Neural cell (in vitro differentiated cells): ENCODE results near the gene GGA2. TPM values are rescaled to one million over a fixed set of nuclear protein-coding genes. Genes with fewer than 3 reads are reported as not detected.
A peak's percentile ranks its signal among the peaks of the same experiment; 100 is the strongest.

ENCODE experiments used
- H2AFZ ChIP-seq: fragments of 200-600, 300-800 bp; sonication (generic), shearing (Covaris generic); 2 replicates; pipeline ENCODE4 v1.6.0; 2014; ENCODE audit warnings: low read depth, mild to moderate bottlenecking, antibody characterized with exemption, low read length, moderate library complexity
- H3F3A ChIP-seq: fragments of 200-600 bp; shearing (Covaris generic); 2 replicates; pipeline ENCODE4 v1.6.1; 2016; ENCODE audit warnings: mild to moderate bottlenecking, moderate library complexity, mixed read lengths, antibody characterized with exemption, low read length; ENCODE audit not compliant: insufficient read depth, poor library complexity, severe bottlenecking
- H3K27ac ChIP-seq: fragments of 200-600, 300-800 bp; sonication (generic), shearing (Covaris generic); 2 replicates; pipeline ENCODE4 v1.5.1; 2014; ENCODE audit warnings: mild to moderate bottlenecking, low read length, moderate library complexity
- H3K27me3 ChIP-seq: fragments of 300-800, 200-600 bp; sonication (generic), shearing (Covaris generic); 2 replicates; pipeline ENCODE4 v1.6.0; 2014; ENCODE audit warnings: mild to moderate bottlenecking, low read depth, low read length, moderate library complexity; ENCODE audit not compliant: insufficient read depth
- H3K36me3 ChIP-seq: fragments of 300-800, 200-600 bp; sonication (generic), shearing (Covaris generic); 2 replicates; pipeline ENCODE4 v1.5.1; 2014; ENCODE audit warnings: mild to moderate bottlenecking, antibody characterized with exemption, low read length, moderate library complexity; ENCODE audit not compliant: insufficient read depth
- H3K4me2 ChIP-seq: fragments of 300-800, 200-600 bp; sonication (generic), shearing (Covaris generic); 2 replicates; pipeline ENCODE4 v1.6.0; 2014; ENCODE audit warnings: mild to moderate bottlenecking, low read length
- H3K4me3 ChIP-seq: fragments of 300-800, 200-600 bp; sonication (generic), shearing (Covaris generic); 2 replicates; pipeline ENCODE4 v1.5.1; 2014; ENCODE audit warnings: mild to moderate bottlenecking, low read length, moderate library complexity
- H3K79me2 ChIP-seq: fragments of 200-600 bp; shearing (Covaris generic); replicated peaks from 2 replicates; pipeline ENCODE4 v1.6.0; 2014; ENCODE audit warnings: mild to moderate bottlenecking, low read length, moderate library complexity; ENCODE audit not compliant: insufficient read depth
- H3K9ac ChIP-seq: fragments of 300-800, 200-600 bp; sonication (generic), shearing (Covaris generic); 2 replicates; pipeline ENCODE4 v1.6.1; 2016; ENCODE audit warnings: mild to moderate bottlenecking, low read length, mixed read lengths
- H3K9me2 ChIP-seq: fragments of 200-600 bp; shearing (Covaris generic); 2 replicates; pipeline ENCODE4 v1.6.1; 2016; ENCODE audit warnings: mild to moderate bottlenecking, low read length, mixed read lengths; ENCODE audit not compliant: insufficient read depth
- H3K9me3 ChIP-seq: fragments of 200-600, 300-800 bp; sonication (generic), shearing (Covaris generic); 2 replicates; pipeline ENCODE4 v1.6.1; 2016; ENCODE audit warnings: mild to moderate bottlenecking, mixed run types, low read length, moderate library complexity, mixed read lengths
- H4K20me1 ChIP-seq: fragments of 200-600 bp; shearing (Covaris generic); 2 replicates; pipeline ENCODE4 v1.6.1; 2016; ENCODE audit warnings: mild to moderate bottlenecking, mixed run types; ENCODE audit not compliant: insufficient read depth
- EP300 ChIP-seq: fragments of 450-650 bp; conservative IDR thresholded peaks from 2 replicates; pipeline ENCODE4 v1.6.1; 2014; ENCODE audit warnings: antibody characterized with exemption, mild to moderate bottlenecking, moderate library complexity; ENCODE audit not compliant: poor library complexity, severe bottlenecking
- EZH2 ChIP-seq: fragments of 200-600, 300-800 bp; shearing (Covaris generic), sonication (generic); IDR thresholded peaks from 2 replicates; pipeline ENCODE4 v1.6.1; 2014; ENCODE audit warnings: antibody characterized with exemption, low read length, borderline replicate concordance, mild to moderate bottlenecking; ENCODE audit not compliant: insufficient read depth, poor library complexity, severe bottlenecking
- MXI1 ChIP-seq: fragments of 450-650 bp; conservative IDR thresholded peaks from 2 replicates; pipeline ENCODE4 v1.6.1; 2014; ENCODE audit warnings: antibody characterized with exemption, mild to moderate bottlenecking; ENCODE audit not compliant: poor library complexity, severe bottlenecking
- POLR2AphosphoS5 ChIP-seq: IDR thresholded peaks from 2 replicates; pipeline ENCODE4 v1.6.1; 2012
- RAD21 ChIP-seq: fragments of 450-650 bp; conservative IDR thresholded peaks from 2 replicates; pipeline ENCODE4 v1.6.1; 2014; ENCODE audit warnings: antibody characterized with exemption, mild to moderate bottlenecking, moderate library complexity
- SMC3 ChIP-seq: fragments of 450-650 bp; conservative IDR thresholded peaks from 2 replicates; pipeline ENCODE4 v1.6.1; 2014; ENCODE audit warnings: antibody characterized with exemption, mild to moderate bottlenecking, moderate library complexity; ENCODE audit not compliant: poor library complexity
- TAF1 ChIP-seq: IDR thresholded peaks from 2 replicates; pipeline ENCODE4 v1.6.1; 2012; ENCODE audit warnings: low read depth
- polyA plus RNA-seq: library from polyadenylated mRNA; depleted of rRNA; stranded (reverse); fragments of >200 nt; gene quantifications from 2 replicates; pipeline ENCODE4 v1.2.3, GENCODE V29; 2014
- TF ChIP-seq, protein P1 (sequence below): fragments of 450-650 bp; IDR thresholded peaks from 2 replicates; pipeline ENCODE4 v1.5.1; 2014; ENCODE audit warnings: antibody characterized with exemption, mild to moderate bottlenecking, moderate library complexity; ENCODE audit not compliant: poor library complexity, severe bottlenecking
- TF ChIP-seq, protein P2 (sequence below): IDR thresholded peaks from 2 replicates; pipeline ENCODE4 v1.6.1; 2012; ENCODE audit warnings: borderline replicate concordance

GGA2 gene
- polyA plus RNA-seq, 1 donor from 2014 or later, result 36.8 TPM

DNA sequence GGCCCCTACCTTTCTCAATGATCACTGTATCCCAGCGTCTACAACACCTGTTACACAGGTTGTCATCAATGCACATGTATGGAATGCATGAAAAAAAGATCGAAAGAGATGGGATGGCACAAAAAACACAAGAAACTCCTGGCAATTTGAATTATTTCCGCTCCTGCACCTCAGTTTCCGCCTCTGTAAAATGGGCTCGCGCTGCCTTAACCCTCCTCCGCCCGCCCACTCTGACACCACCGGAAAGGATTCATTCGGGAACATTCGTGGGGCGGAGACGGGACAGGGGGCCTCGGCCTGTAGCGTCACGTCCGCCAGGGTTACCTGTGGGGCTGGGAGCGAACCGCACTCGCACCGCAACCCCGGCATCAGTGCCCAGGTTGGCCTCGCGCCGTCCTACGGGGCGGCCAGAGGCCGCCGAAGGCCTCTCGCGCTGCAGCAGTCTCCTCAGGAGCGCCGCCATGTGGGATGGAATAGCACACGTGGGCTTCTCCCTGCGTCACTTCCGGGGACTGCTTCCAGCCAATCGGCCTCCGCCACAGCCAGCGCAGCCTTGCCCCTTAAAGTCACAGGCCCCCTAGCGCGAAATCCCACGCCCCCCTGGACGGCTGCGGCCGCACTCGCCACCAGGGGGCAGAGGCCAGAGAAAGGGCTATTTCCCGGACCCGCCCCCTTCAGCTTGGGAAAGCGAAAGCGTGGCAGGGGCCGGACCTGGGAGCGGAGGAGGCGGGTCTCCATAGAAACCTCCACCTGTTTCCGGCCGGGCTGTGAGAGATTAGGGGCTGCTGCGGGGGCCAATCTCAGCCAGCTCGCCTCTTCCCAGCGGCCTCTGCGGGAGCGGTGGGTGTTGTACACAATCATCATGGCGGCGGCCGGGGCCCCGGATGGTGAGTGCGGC, 46.8 kb upstream of the GGA2 start, which contains the start of the genes EARS2 and UBFD1:
Gene EARS2, minus strand, starts transcription at position 470 of the 898 bp plus-strand sequence. Its CDS starts 7 bp downstream, at position 463.
Gene UBFD1, plus strand, starts transcription at position 847 of the 898 bp plus-strand sequence. Its CDS starts 16 bp downstream, at position 863.
- Histone ChIP-seq H2AFZ (peak within 1 kb of the TSS; percentile 36), H3F3A (no peaks in the 10 kb centered on the region)

DNA sequence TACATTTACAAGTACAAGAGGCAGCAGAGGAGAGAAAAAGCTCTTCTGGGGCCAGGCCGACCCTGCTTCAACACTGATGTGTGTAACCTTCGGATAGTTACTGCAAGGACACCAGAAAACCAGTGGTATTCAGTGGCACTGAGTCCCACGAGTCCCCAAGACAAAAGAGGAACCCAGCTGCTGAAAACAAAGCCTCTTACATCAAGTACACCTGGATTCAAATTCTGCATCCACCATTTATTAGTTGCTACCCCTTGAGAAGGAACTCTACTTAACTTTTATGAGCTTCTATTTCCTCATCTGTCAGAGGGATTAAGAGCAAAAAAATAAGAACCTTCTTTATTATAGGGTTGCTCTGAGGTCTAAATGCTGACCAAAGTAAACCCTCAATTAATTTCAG, 44.2 kb upstream of the GGA2 start:
- Histone ChIP-seq H3K27ac (no peak overlapping the region), H3K27me3 (no peaks in the 10 kb centered on the region), H3K9me2 (no peaks in the 10 kb centered on the region), H3K36me3 (no peaks in the 10 kb centered on the region), H2AFZ (no peak overlapping the region), H3K9me3 (no peaks in the 10 kb centered on the region), H3K9ac (no peak overlapping the region), H3K79me2 (peaks cover 16% of the 10 kb centered on the region), H4K20me1 (no peaks in the 10 kb centered on the region), H3K4me2 (no peak overlapping the region), H3F3A (no peaks in the 10 kb centered on the region), H3K4me3 (no peak overlapping the region)
- TF ChIP-seq EP300 (no peak), MXI1 (no peak), SMC3 (no peak), TAF1 (no peak), RAD21 (no peak), EZH2 (no peak), POLR2AphosphoS5 (no peak)
- TF ChIP-seq, protein P1, sequence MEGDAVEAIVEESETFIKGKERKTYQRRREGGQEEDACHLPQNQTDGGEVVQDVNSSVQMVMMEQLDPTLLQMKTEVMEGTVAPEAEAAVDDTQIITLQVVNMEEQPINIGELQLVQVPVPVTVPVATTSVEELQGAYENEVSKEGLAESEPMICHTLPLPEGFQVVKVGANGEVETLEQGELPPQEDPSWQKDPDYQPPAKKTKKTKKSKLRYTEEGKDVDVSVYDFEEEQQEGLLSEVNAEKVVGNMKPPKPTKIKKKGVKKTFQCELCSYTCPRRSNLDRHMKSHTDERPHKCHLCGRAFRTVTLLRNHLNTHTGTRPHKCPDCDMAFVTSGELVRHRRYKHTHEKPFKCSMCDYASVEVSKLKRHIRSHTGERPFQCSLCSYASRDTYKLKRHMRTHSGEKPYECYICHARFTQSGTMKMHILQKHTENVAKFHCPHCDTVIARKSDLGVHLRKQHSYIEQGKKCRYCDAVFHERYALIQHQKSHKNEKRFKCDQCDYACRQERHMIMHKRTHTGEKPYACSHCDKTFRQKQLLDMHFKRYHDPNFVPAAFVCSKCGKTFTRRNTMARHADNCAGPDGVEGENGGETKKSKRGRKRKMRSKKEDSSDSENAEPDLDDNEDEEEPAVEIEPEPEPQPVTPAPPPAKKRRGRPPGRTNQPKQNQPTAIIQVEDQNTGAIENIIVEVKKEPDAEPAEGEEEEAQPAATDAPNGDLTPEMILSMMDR, result no peak

More for the DNA sequence above, 46.8 kb upstream of the GGA2 start, which contains the start of the genes EARS2 and UBFD1:
- Histone ChIP-seq H3K4me3 (peak within 1 kb of the TSS; percentile 78), H3K9ac (peak within 1 kb of the TSS; percentile 88), H3K9me2 (no peaks in the 10 kb centered on the region), H3K79me2 (peaks cover 27% of the 10 kb centered on the region), H3K36me3 (no peaks in the 10 kb centered on the region), H3K27ac (peak within 1 kb of the TSS; percentile 88), H3K27me3 (no peaks in the 10 kb centered on the region), H3K4me2 (peak within 1 kb of the TSS; percentile 88), H3K9me3 (no peaks in the 10 kb centered on the region), H4K20me1 (no peaks in the 10 kb centered on the region)
- TF ChIP-seq RAD21 (peak; percentile 44), TAF1 (no peak), EZH2 (no peak), MXI1 (peak; percentile 100), POLR2AphosphoS5 (peak; percentile 61), SMC3 (peak; percentile 72), EP300 (peak; percentile 69)
- TF ChIP-seq, protein P1, result peak; percentile 95
- TF ChIP-seq, protein P2, sequence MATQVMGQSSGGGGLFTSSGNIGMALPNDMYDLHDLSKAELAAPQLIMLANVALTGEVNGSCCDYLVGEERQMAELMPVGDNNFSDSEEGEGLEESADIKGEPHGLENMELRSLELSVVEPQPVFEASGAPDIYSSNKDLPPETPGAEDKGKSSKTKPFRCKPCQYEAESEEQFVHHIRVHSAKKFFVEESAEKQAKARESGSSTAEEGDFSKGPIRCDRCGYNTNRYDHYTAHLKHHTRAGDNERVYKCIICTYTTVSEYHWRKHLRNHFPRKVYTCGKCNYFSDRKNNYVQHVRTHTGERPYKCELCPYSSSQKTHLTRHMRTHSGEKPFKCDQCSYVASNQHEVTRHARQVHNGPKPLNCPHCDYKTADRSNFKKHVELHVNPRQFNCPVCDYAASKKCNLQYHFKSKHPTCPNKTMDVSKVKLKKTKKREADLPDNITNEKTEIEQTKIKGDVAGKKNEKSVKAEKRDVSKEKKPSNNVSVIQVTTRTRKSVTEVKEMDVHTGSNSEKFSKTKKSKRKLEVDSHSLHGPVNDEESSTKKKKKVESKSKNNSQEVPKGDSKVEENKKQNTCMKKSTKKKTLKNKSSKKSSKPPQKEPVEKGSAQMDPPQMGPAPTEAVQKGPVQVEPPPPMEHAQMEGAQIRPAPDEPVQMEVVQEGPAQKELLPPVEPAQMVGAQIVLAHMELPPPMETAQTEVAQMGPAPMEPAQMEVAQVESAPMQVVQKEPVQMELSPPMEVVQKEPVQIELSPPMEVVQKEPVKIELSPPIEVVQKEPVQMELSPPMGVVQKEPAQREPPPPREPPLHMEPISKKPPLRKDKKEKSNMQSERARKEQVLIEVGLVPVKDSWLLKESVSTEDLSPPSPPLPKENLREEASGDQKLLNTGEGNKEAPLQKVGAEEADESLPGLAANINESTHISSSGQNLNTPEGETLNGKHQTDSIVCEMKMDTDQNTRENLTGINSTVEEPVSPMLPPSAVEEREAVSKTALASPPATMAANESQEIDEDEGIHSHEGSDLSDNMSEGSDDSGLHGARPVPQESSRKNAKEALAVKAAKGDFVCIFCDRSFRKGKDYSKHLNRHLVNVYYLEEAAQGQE, result peak; percentile 13
